Transverse colon (tissue), 3 donors: Measurements from ENCODE around the gene RNF128.

Experiments used
- CTCF ChIP-seq, 5 experiments: fragments of 200-600 bp in 3 of 5; fragments of 450-650 bp in 2 of 5; sonication (generic) in 3 of 5; IDR thresholded peaks; 1 replicate in 2 of 5; 2 replicates in 3 of 5; pipeline ENCODE4 v1.5.1; 2016 to 2017; ENCODE audit warnings: antibody characterized with exemption in 5 of 5, inconsistent platforms in 3 of 5, mild to moderate bottlenecking in 2 of 5, moderate library complexity in 1 of 5
- POLR2A ChIP-seq: fragments of 450-650 bp; IDR thresholded peaks from one replicate; pipeline ENCODE4 v1.6.1; 2016; ENCODE audit warnings: antibody characterized with exemption, mild to moderate bottlenecking, moderate library complexity

- no peak for TF ChIP-seq CTCF (IDR thresholded peaks at IDR 0.05)
- TF ChIP-seq POLR2A = no peak
These were observed 3.9 kb downstream of the RNF128 start for GRCh38 chrX:106730401-106730800.
